Measurements from ENCODE around the gene RGMB. TPM values are rescaled to one million over a fixed set of nuclear protein-coding genes. Genes with fewer than 3 reads are reported as not detected.

Gene RGMB
- total RNA-seq, 1 experiment from 2014 or later = 6.8 TPM

- Histone ChIP-seq H3K36me3 (no peaks in the 10 kb centered on the region), H3K9me3 (peaks cover 10% of the 10 kb centered on the region), H3K27me3 (no peaks in the 10 kb centered on the region), H3K4me3 (no peak overlapping the region)
- peak; percentile 75 for DNase-seq
Measured at GRCh38 chr5:98755406-98755805, 18.1 kb upstream of the RGMB start.

GRCh38 chr5:98757978-98758377 lies 15.5 kb upstream of the RGMB start:
- Histone ChIP-seq H3K27me3 (no peaks in the 10 kb centered on the region), H3K9me3 (peaks cover 18% of the 10 kb centered on the region), H3K36me3 (no peaks in the 10 kb centered on the region), H3K4me3 (no peak overlapping the region)
- no peak for DNase-seq

GRCh38 chr5:98763001-98763630 lies 10.3 kb upstream of the RGMB start:
- Histone ChIP-seq H3K4me3 (no peak overlapping the region), H3K36me3 (no peaks in the 10 kb centered on the region), H3K9me3 (peaks cover 7% of the 10 kb centered on the region), H3K27me3 (no peaks in the 10 kb centered on the region)
- DNase-seq = peak; percentile 83

GRCh38 chr5:98765815-98766214 lies 7.6 kb upstream of the RGMB start:
- DNase-seq = no peak
- Histone ChIP-seq H3K36me3 (no peaks in the 10 kb centered on the region), H3K9me3 (peaks cover 7% of the 10 kb centered on the region), H3K4me3 (no peak overlapping the region), H3K27me3 (no peaks in the 10 kb centered on the region)

- no peaks in the 10 kb centered on the region for H3K36me3 ChIP-seq
- H3K27me3 ChIP-seq = no peaks in the 10 kb centered on the region
- no peak for DNase-seq
- H3K9me3 ChIP-seq = peaks cover 2% of the 10 kb centered on the region; the same call in 1 of the 2 replicates
- H3K4me3 ChIP-seq = no peak overlapping the region
Measured at GRCh38 chr5:98767581-98767980, 5.9 kb upstream of the RGMB start.

GRCh38 chr5:98768160-98768959 lies 5.1 kb upstream of the RGMB start:
- Histone ChIP-seq H3K27me3 (no peaks in the 10 kb centered on the region), H3K4me3 (peak overlapping the region; percentile 61), H3K9me3 (no peaks in the 10 kb centered on the region), H3K36me3 (no peaks in the 10 kb centered on the region)
- peak; percentile 63 for DNase-seq

GRCh38 chr5:98768960-98769209 lies 4.6 kb upstream of the RGMB start:
- peak; percentile 25 for DNase-seq
- no peaks in the 10 kb centered on the region for H3K36me3 ChIP-seq
- H3K4me3 ChIP-seq = peak overlapping the region; percentile 61
- no peaks in the 10 kb centered on the region for H3K27me3 ChIP-seq
- H3K9me3 ChIP-seq = no peaks in the 10 kb centered on the region

- Histone ChIP-seq H3K36me3 (no peaks in the 10 kb centered on the region), H3K9me3 (no peaks in the 10 kb centered on the region), H3K27me3 (no peaks in the 10 kb centered on the region), H3K4me3 (peak overlapping the region; percentile 61)
- DNase-seq = peak; percentile 67
Measured at GRCh38 chr5:98769210-98769958, 4.1 kb upstream of the RGMB start.

- no peaks in the 10 kb centered on the region for H3K27me3 ChIP-seq
- peak overlapping the region; percentile 61 for H3K4me3 ChIP-seq
- no peaks in the 10 kb centered on the region for H3K9me3 ChIP-seq
- H3K36me3 ChIP-seq = peaks cover under 1% of the 10 kb centered on the region; the same call in 1 of the 2 replicates
- DNase-seq = no peak
Measured at GRCh38 chr5:98769959-98770208, 3.6 kb upstream of the RGMB start.

GRCh38 chr5:98770209-98770910 lies 3.1 kb upstream of the RGMB start:
- Histone ChIP-seq H3K4me3 (peak overlapping the region; percentile 61), H3K36me3 (peaks cover 5% of the 10 kb centered on the region; the same call in 1 of the 2 replicates), H3K27me3 (no peaks in the 10 kb centered on the region), H3K9me3 (no peaks in the 10 kb centered on the region)
- peak; percentile 50 for DNase-seq

- Histone ChIP-seq H3K27me3 (no peaks in the 10 kb centered on the region), H3K36me3 (peaks cover 10% of the 10 kb centered on the region; the same call in 1 of the 2 replicates), H3K4me3 (peak overlapping the region; percentile 61), H3K9me3 (no peaks in the 10 kb centered on the region)
- no peak for DNase-seq
Measured at GRCh38 chr5:98770911-98771322, 2.5 kb upstream of the RGMB start.

- peaks cover 10% of the 10 kb centered on the region; the same call in 1 of the 2 replicates for H3K36me3 ChIP-seq
- H3K4me3 ChIP-seq = peak overlapping the region; percentile 61
- peak; percentile 59 for DNase-seq
- H3K9me3 ChIP-seq = no peaks in the 10 kb centered on the region
- no peaks in the 10 kb centered on the region for H3K27me3 ChIP-seq
Measured at GRCh38 chr5:98771382-98772109, 1.9 kb upstream of the RGMB start.

- peak; percentile 85 for DNase-seq
Measured at GRCh38 chr5:98772415-98773213, 849 bp upstream of the RGMB start.

GRCh38 chr5:98773214-98773463 lies 324 bp upstream of the RGMB start:
- H3K9me3 ChIP-seq = no peaks in the 10 kb centered on the region
- no peak for DNase-seq
- no peaks in the 10 kb centered on the region for H3K27me3 ChIP-seq
- peak overlapping the region; percentile 77 for H3K4me3 ChIP-seq
- peaks cover 15% of the 10 kb centered on the region; the same call in 1 of the 2 replicates for H3K36me3 ChIP-seq

More at GRCh38 chr5:98772415-98773213, 849 bp upstream of the RGMB start:
- Histone ChIP-seq H3K4me3 (peak overlapping the region; percentile 77), H3K9me3 (no peaks in the 10 kb centered on the region), H3K27me3 (no peaks in the 10 kb centered on the region), H3K36me3 (peaks cover 15% of the 10 kb centered on the region; the same call in 1 of the 2 replicates)

GRCh38 chr5:98774192-98775033 lies 950 bp downstream of the RGMB start:
- peaks cover 20% of the 10 kb centered on the region for H3K36me3 ChIP-seq
- DNase-seq = peak; percentile 80
- peak overlapping the region; percentile 77 for H3K4me3 ChIP-seq
- H3K9me3 ChIP-seq = no peaks in the 10 kb centered on the region
- H3K27me3 ChIP-seq = no peaks in the 10 kb centered on the region

Data from MG63 (cell line).